ENCODE data around the gene GATA5.

The GATA5 gene

GRCh38 chr20:62475772-62476055 is at the start of gene GATA5:
Gene GATA5, minus strand, starts transcription at chr20:62475995. Its CDS starts 474 bp downstream, at chr20:62475521.
- no peak for DNase-seq (ENCODE audit: low read depth in 3 of 3)

- no peak for DNase-seq (ENCODE audit: low read depth in 3 of 3)
Measured at GRCh38 chr20:62525014-62525413, 49.2 kb upstream of the GATA5 start.

- no peak for DNase-seq (ENCODE audit: low read depth in 3 of 3)
Measured at GRCh38 chr20:62524505-62524911, 48.7 kb upstream of the GATA5 start.

- DNase-seq (ENCODE audit: low read depth in 3 of 3), result peak; percentile 56 to 78 (median 71)
Measured at GRCh38 chr20:62523473-62524203, 47.8 kb upstream of the GATA5 start.

GRCh38 chr20:62522748-62523396 is 47.1 kb upstream of the GATA5 start:
- DNase-seq (ENCODE audit: low read depth in 3 of 3), result no peak

- no peak for DNase-seq (ENCODE audit: low read depth in 3 of 3)
Measured at GRCh38 chr20:62519826-62520225, 44.0 kb upstream of the GATA5 start.

GRCh38 chr20:62518911-62519310 is 43.1 kb upstream of the GATA5 start:
- no peak for DNase-seq (ENCODE audit: low read depth in 3 of 3)

- DNase-seq (ENCODE audit: low read depth in 3 of 3), result no peak
Measured at GRCh38 chr20:62517901-62518610, 42.3 kb upstream of the GATA5 start.

GRCh38 chr20:62517168-62517567 is 41.4 kb upstream of the GATA5 start:
- no peak for DNase-seq (ENCODE audit: low read depth in 3 of 3)

- DNase-seq (ENCODE audit: low read depth in 3 of 3), result no peak
Measured at GRCh38 chr20:62516338-62516737, 40.5 kb upstream of the GATA5 start.

GRCh38 chr20:62515826-62516225 is 40.0 kb upstream of the GATA5 start:
- DNase-seq (ENCODE audit: low read depth in 3 of 3), result no peak

GRCh38 chr20:62515280-62515679 is 39.5 kb upstream of the GATA5 start:
- no peak for DNase-seq (ENCODE audit: low read depth in 3 of 3)

GRCh38 chr20:62513991-62514390 is 38.2 kb upstream of the GATA5 start:
- DNase-seq (ENCODE audit: low read depth in 3 of 3), result no peak

- DNase-seq (ENCODE audit: low read depth in 3 of 3), result no peak
Measured at GRCh38 chr20:62511915-62512610, 36.3 kb upstream of the GATA5 start.

GRCh38 chr20:62511300-62511914 is 35.6 kb upstream of the GATA5 start:
- DNase-seq (ENCODE audit: low read depth in 3 of 3), result no peak

GRCh38 chr20:62508641-62509051 is 32.9 kb upstream of the GATA5 start:
- no peak for DNase-seq (ENCODE audit: low read depth in 3 of 3)

- no peak for DNase-seq (ENCODE audit: low read depth in 3 of 3)
Measured at GRCh38 chr20:62507991-62508640, 32.3 kb upstream of the GATA5 start.

- no peak for DNase-seq (ENCODE audit: low read depth in 3 of 3)
Measured at GRCh38 chr20:62507323-62507722, 31.5 kb upstream of the GATA5 start.

- DNase-seq (ENCODE audit: low read depth in 3 of 3), result no peak
Measured at GRCh38 chr20:62506791-62507190, 31.0 kb upstream of the GATA5 start.

GRCh38 chr20:62506087-62506486 is 30.3 kb upstream of the GATA5 start:
- no peak for DNase-seq (ENCODE audit: low read depth in 3 of 3)

GRCh38 chr20:62505337-62506045 is 29.7 kb upstream of the GATA5 start:
- no peak for DNase-seq (ENCODE audit: low read depth in 3 of 3)

All from stimulated activated CD4-positive, alpha-beta T cell treated with anti-CD3 and anti-CD28 coated beads, TNF-alpha, amount 100 ng/mL, for 48 hours (primary cell).